GM20000 (cell line): ENCODE data around the gene APLN.

ENCODE experiments used
- DNase-seq: peaks from one replicate; pipeline ENCODE4 v3.0.0; 2012; ENCODE audit warnings: low spot score
- CTCF ChIP-seq: IDR thresholded peaks from 2 replicates; pipeline ENCODE4 v1.5.1; 2012; ENCODE audit warnings: mild to moderate bottlenecking, control low read depth; ENCODE audit errors: extremely low read depth, missing control alignments

The APLN gene

GRCh38 chrX:129622757-129623301 is 31.9 kb downstream of the APLN start:
- TF ChIP-seq CTCF: no peak
- no peak for DNase-seq

- TF ChIP-seq CTCF: no peak
- DNase-seq: no peak
These were observed 35.8 kb downstream of the APLN start for GRCh38 chrX:129618997-129619396.

GRCh38 chrX:129617420-129617819 is 37.3 kb downstream of the APLN start:
- no peak for TF ChIP-seq CTCF
- no peak for DNase-seq

- DNase-seq: no peak
- no peak for TF ChIP-seq CTCF
These were observed 40.1 kb downstream of the APLN start for GRCh38 chrX:129614481-129615255.

- TF ChIP-seq CTCF: no peak
- no peak for DNase-seq
These were observed 41.2 kb downstream of the APLN start for GRCh38 chrX:129613596-129613995.

GRCh38 chrX:129612396-129612795 is 42.4 kb downstream of the APLN start:
- TF ChIP-seq CTCF: no peak
- no peak for DNase-seq

GRCh38 chrX:129609395-129609794 is 45.4 kb downstream of the APLN start:
- DNase-seq: no peak

More at GRCh38 chrX:129609395-129609794, 45.4 kb downstream of the APLN start:
- TF ChIP-seq CTCF: no peak
